ENCODE data around the gene TNFAIP8L3. TPM values are rescaled to one million over a fixed set of nuclear protein-coding genes. Genes with fewer than 3 reads are reported as not detected.
"Not testable (repeated sequence)": the region's sequence is repeated elsewhere in the genome, so short reads cannot be mapped to it uniquely, and the experiment has no call there.

The TNFAIP8L3 gene
- total RNA-seq, 1 experiment from 2014 or later, result 0.28 TPM

DNA sequence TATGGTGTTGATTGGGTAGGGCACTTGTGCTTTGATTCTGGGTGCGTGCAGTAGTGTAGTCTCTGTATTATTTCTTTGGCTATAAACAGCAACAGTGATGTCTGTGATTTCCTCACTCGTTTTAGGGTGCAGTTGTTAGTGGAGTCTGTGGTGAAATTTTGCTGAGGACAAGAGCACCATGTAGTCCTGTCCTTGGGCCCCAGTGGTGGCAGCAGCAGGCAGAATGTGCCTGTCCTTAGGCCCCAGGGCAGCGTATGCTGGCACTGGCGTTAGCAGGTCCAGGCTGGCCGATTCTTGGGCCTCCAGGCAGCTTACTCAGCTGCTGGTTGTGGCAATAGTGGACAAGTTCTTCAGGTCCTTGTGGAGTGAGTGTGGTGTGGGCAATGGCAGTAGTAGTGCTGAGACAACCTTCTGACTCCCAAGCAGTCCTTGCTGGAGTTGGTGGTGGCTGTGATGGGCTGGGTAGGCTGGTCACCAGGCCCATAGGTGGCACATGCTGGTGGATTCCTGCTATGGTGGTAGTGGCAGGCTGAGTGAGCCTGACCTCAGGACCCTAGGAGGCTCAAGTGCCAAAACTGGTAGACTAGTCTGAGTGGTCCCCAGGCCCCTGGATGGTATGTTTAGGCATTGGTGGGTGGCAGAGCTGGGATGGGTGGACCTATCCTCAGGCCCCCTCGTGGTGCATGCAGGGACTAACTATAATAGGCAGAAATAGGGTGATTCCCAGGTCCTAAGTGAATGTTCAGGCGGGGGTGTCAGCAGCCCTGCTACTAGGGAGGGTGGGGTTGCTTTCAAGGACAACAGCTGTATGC lies 56.3 kb downstream of the TNFAIP8L3 start:
- no peak overlapping the region for H3K4me3 ChIP-seq (ENCODE audit: insufficient read depth, low read depth, low read length)
- no peaks in the 10 kb centered on the region for H3K36me3 ChIP-seq (replicated peaks; ENCODE audit: control insufficient read depth, insufficient read depth, low read length)
- no peak for DNase-seq
- H3K27me3 ChIP-seq (ENCODE audit: control insufficient read depth, insufficient read depth, low read length), result no peaks in the 10 kb centered on the region; the same call in 1 of the 2 replicates

DNA sequence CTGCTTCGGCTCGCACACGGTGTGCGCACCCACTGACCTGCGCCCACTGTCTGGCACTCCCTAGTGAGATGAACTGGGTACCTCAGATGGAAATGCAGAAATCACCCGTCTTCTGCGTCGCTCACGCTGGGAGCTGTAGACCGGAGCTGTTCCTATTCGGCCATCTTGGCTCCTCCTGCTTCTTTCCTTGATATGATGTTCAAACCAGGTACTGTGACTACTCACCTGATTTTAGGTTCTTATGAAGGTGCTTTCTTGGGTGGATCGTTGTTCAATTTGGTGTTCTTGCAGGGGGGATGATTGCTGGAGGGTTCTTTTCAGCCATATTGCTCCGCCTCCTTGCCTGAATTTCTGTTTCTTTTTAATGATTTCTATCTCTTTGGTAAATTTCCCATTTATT lies 57.2 kb downstream of the TNFAIP8L3 start:
- not testable (repeated sequence) for H3K27me3 ChIP-seq (ENCODE audit: control insufficient read depth, insufficient read depth, low read length); H3K36me3 ChIP-seq (replicated peaks; ENCODE audit: control insufficient read depth, insufficient read depth, low read length); DNase-seq
- H3K4me3 ChIP-seq (ENCODE audit: insufficient read depth, low read depth, low read length), result peak overlapping the region; percentile 19; the same call in 1 of the 2 replicates

DNA sequence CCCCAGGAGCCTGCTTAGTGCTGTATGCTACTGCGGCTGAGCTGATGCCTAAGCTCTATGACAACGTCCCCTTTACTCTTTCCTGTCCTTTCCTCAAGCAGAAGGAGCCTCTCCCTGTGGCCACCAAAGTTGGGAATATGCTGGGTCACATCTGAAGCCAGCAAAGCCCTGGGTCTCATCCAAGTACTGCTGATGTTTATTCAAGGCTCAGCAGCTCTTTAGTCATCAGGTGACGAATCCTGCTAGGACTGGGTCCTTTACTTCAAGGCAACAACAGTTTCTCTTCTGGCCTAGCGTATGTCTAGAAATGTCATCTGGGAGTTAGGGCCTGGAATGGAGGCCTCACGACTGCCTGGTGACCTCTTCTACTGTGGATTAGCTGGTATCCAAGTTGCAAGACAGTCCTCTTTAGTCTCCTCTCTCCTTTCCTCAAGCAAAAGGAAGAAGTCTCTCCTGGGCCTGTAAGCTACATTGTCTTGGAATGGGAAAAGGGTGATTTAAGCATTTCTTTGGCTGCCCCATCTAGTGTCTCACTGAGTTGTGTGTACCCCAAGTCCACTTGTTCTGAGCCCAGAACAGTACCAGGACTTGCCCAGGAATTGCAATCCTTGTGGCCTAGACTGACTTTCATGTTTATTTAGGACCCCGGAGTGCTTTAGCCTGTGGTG lies 63.9 kb downstream of the TNFAIP8L3 start:
- DNase-seq, result no peak
- Histone ChIP-seq H3K36me3 (replicated peaks; ENCODE audit: control insufficient read depth, insufficient read depth, low read length) (no peaks in the 10 kb centered on the region), H3K27me3 (ENCODE audit: control insufficient read depth, insufficient read depth, low read length) (no peaks in the 10 kb centered on the region), H3K4me3 (ENCODE audit: insufficient read depth, low read depth, low read length) (no peak overlapping the region)

DNA sequence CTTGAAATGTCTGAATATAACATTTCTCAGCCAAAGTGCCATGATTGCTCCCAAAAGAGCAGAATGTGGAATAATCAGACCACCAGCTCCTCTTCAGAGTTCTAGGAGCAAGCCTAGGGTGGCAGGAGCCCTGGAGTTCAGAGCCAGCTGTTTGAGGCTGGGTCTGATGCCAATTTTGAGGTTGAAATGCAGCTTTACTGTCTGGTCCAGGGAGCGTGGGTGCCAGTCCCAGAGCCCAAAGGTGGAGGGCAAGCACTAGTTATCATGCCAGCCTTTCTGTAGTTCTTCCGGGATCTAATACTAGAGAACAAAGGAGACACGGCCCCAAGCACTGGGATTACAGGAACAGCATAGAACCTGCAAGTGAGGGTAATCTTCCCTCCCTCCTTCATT lies 69.3 kb downstream of the TNFAIP8L3 start:
- no peak for DNase-seq
- H3K27me3 ChIP-seq (ENCODE audit: control insufficient read depth, insufficient read depth, low read length), result no peaks in the 10 kb centered on the region
- H3K4me3 ChIP-seq (ENCODE audit: insufficient read depth, low read depth, low read length), result no peak overlapping the region
- no peaks in the 10 kb centered on the region for H3K36me3 ChIP-seq (replicated peaks; ENCODE audit: control insufficient read depth, insufficient read depth, low read length)

DNA sequence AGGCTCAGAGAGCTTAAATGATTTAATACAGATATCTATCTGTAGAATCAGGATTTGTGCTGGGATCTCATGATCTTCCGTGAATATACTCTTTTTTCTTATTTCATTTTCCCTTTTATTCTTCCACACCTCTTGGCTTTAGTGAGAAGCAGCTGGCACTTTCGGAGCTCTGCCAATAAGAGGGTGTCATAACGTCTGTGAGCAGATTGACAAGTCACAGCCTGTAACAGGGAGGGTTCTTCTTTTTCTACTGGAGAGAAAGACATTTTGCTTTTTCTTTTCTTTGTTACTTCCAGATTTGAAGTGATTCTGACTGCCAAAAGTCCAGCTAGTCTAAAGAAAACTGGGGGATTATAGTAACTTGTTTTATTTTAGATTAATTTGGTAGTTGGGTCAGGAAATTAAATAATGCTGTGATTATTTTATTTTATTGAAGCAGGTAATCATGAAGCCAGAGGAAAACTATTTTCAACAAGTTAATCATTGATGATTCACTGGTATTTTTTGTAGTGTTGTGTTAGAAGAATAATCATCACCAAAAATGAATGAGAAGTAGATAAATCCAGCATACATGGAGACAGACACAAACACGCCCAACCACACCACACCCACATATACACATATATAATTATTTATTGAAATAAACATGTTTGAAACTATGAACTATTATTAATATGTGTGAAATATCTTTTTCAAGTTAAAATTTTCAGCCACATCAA lies 69.8 kb downstream of the TNFAIP8L3 start:
- no peaks in the 10 kb centered on the region for H3K36me3 ChIP-seq (replicated peaks; ENCODE audit: control insufficient read depth, insufficient read depth, low read length)
- H3K27me3 ChIP-seq (ENCODE audit: control insufficient read depth, insufficient read depth, low read length), result no peaks in the 10 kb centered on the region
- H3K4me3 ChIP-seq (ENCODE audit: insufficient read depth, low read depth, low read length), result no peak overlapping the region
- DNase-seq, result no peak

DNA sequence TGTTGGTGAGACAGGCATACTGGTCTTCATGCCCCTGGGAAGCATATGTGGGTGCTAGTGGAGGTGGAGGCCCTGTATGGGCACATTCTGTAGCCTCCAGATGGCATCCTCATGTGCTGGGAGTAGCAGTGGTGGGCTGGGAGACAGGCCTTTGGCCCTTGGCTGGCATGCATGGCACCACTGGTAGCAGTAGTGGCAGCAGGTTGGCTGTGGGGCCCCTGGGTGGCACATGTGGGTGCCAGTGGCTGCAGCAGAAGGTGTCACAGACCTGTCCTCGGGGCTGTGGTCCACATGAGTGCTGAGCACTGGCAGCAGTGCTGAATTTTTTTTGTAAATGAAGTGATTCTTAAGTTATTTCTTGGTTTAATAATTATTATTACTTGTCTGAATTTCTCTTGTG lies 71.2 kb downstream of the TNFAIP8L3 start:
- Histone ChIP-seq H3K27me3 (ENCODE audit: control insufficient read depth, insufficient read depth, low read length) (no peaks in the 10 kb centered on the region), H3K4me3 (ENCODE audit: insufficient read depth, low read depth, low read length) (no peak overlapping the region), H3K36me3 (replicated peaks; ENCODE audit: control insufficient read depth, insufficient read depth, low read length) (no peaks in the 10 kb centered on the region)
- no peak for DNase-seq

DNA sequence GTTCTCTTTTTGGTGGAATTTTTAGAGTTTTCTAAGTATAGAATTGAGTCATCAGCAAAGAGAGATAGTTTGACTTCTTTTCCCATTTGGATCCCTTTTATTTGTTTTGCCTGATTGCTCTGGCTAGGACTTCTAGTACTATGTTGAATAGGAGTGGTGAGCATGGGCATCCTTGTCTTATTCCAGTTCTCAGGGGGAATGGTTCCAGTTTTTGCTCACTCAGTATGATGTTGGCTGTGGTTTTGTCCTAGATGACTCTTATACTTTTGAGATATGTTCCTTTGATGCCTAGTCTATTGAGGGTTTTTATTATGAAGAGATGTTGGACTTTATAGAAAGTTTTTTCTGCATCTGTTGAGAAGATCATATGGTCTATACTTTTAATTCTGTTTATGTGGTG lies 72.5 kb downstream of the TNFAIP8L3 start:
- DNase-seq, result no peak
- no peaks in the 10 kb centered on the region for H3K36me3 ChIP-seq (replicated peaks; ENCODE audit: control insufficient read depth, insufficient read depth, low read length)
- no peaks in the 10 kb centered on the region for H3K27me3 ChIP-seq (ENCODE audit: control insufficient read depth, insufficient read depth, low read length)
- H3K4me3 ChIP-seq (ENCODE audit: insufficient read depth, low read depth, low read length), result no peak overlapping the region

DNA sequence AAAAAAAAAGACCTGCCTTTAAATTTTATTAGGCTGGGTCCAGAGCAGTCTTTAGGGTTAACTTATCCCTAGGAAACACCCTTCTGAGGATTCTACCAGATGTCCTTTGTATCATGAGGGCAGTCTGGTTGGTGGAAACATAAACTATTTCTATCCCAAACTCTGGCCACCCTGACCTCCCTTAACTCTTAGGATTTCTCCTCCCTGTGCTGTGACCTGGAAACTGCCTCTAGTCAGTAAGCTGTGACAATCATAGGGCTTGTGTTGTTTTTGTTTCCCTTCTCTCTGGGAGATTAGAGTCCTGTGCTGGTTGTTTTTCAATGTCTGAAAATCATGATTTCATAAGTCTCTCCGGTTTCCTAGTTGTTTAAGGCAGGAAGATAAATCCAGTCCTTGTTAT lies 78.1 kb downstream of the TNFAIP8L3 start:
- Histone ChIP-seq H3K27me3 (ENCODE audit: control insufficient read depth, insufficient read depth, low read length) (no peaks in the 10 kb centered on the region), H3K36me3 (replicated peaks; ENCODE audit: control insufficient read depth, insufficient read depth, low read length) (no peaks in the 10 kb centered on the region), H3K4me3 (ENCODE audit: insufficient read depth, low read depth, low read length) (no peak overlapping the region)
- no peak for DNase-seq

DNA sequence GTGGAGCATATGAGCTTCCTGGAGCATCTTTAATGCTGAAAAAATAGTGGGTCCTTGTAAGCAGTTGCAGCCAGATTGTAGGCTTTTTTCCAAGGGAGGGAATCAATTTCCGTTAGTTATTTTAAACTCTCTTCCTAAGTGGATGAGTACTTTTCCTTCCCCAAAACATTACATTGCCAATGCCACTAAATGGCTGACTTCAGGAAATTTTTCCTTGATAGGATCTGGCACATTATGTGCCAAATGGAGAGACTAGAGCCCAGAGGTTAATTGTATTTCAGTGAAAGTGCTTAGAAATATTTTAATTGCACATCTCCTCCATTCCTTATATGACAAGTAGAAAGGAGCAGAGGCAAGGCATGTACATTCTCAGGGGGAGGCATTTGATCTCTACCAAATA lies 83.5 kb downstream of the TNFAIP8L3 start:
- Histone ChIP-seq H3K4me3 (ENCODE audit: insufficient read depth, low read depth, low read length) (no peak overlapping the region), H3K27me3 (ENCODE audit: control insufficient read depth, insufficient read depth, low read length) (no peaks in the 10 kb centered on the region), H3K36me3 (replicated peaks; ENCODE audit: control insufficient read depth, insufficient read depth, low read length) (no peaks in the 10 kb centered on the region)
- DNase-seq, result no peak

DNA sequence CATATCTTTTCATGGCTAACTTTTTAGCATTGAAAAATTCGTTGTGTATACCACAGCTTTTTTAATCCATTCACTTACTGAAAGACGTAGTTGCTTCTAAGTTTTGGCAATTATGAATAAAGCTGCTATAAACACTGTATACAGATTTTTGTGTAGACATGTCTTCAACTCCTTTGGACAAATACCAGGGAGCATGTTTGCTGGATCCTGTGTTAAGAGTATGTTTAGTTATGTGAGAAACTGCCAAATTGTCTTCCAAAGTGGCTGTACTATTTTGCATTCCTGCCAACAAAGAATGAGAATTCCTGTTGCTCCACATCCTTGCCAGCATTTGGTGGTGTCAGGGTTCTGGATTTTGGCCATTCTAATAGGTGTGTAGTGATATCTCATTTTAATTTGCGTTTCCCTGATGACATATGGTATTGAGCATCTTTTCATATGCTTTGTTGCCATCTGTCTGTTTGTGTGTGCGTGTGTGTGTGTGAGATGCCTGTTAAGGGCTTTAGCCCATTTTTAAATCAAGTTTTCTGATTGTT lies 87.5 kb downstream of the TNFAIP8L3 start:
- Histone ChIP-seq H3K36me3 (replicated peaks; ENCODE audit: control insufficient read depth, insufficient read depth, low read length) (no peaks in the 10 kb centered on the region), H3K4me3 (ENCODE audit: insufficient read depth, low read depth, low read length) (no peak overlapping the region), H3K27me3 (ENCODE audit: control insufficient read depth, insufficient read depth, low read length) (no peaks in the 10 kb centered on the region)
- no peak for DNase-seq

Other genes starting within 250 kb of the TNFAIP8L3 start
- 6.6 and 8.1 TPM in 2 replicates for gene AP4E1, start 186.2 kb downstream of the TNFAIP8L3 start, total RNA-seq (2014; rRNA removed; shearing (Covaris generic))
- gene CYP19A1, start 243.7 kb upstream of the TNFAIP8L3 start, total RNA-seq (2014; rRNA removed; shearing (Covaris generic)), result not detected in 2 replicates
- gene GLDN, start 246.7 kb upstream of the TNFAIP8L3 start, total RNA-seq (2014; rRNA removed; shearing (Covaris generic)), result 0.35 and 0.67 TPM in 2 replicates